Heart left ventricle (tissue), 16 donors: ENCODE data around the gene FJX1. TPM values are rescaled to one million over a fixed set of nuclear protein-coding genes. Genes with fewer than 3 reads are reported as not detected.

ENCODE experiments used
- ATAC-seq, 4 donors: fragments of 200-7000 bp; cut with Tn5 transposase; one replicate each; pipeline ENCODE4 v1.9.1; 2020 to 2022; ENCODE audit warnings: moderate library complexity in 4 of 4, mild to moderate bottlenecking in 3 of 4, moderate number of reproducible peaks in 1 of 4
- DNase-seq, 5 donors: peaks; one replicate each; pipeline ENCODE4 v3.0.0-alpha.2; 2020
- H3K27ac ChIP-seq, 12 donors: fragments of 200-600 bp; sonication (generic) in 4 of 12; one replicate each; pipeline versions ENCODE4 v1.5.0 to v1.8.0; 2016 to 2022; ENCODE audit warnings: mild to moderate bottlenecking in 2 of 12
- H3K27me3 ChIP-seq, 9 donors: fragments of 200-600 bp; sonication (generic) in 2 of 9; one replicate each; pipeline versions ENCODE4 v1.5.1 to v1.8.0; 2016 to 2022; ENCODE audit warnings: mild to moderate bottlenecking in 3 of 9
- H3K36me3 ChIP-seq, 9 donors: fragments of 200-600 bp; sonication (generic) in 2 of 9; one replicate each; pipeline versions ENCODE4 v1.5.0 to v1.8.0; 2018 to 2022; ENCODE audit warnings: mild to moderate bottlenecking in 2 of 9
- H3K4me1 ChIP-seq, 12 donors: fragments of 200-600 bp; sonication (generic) in 4 of 12; one replicate each; pipeline versions ENCODE4 v1.5.0 to v1.8.0; 2016 to 2022; ENCODE audit warnings: mild to moderate bottlenecking in 3 of 12
- H3K4me3 ChIP-seq, 12 donors: fragments of 200-600 bp; sonication (generic) in 4 of 12; one replicate each; pipeline versions ENCODE4 v1.5.0 to v1.8.0; 2017 to 2022; ENCODE audit warnings: mild to moderate bottlenecking in 9 of 12, moderate library complexity in 4 of 12
- H3K9me3 ChIP-seq, 12 donors: fragments of 200-600 bp; sonication (generic) in 4 of 12; one replicate each; pipeline versions ENCODE4 v1.5.0 to v1.8.0; 2016 to 2022; ENCODE audit warnings: mild to moderate bottlenecking in 1 of 12
- CTCF ChIP-seq, 12 donors: fragments of 200-600 bp; sonication (generic) in 4 of 12; IDR thresholded peaks; one replicate each; pipeline versions ENCODE4 v1.5.0 to v1.8.0; 2018 to 2022; ENCODE audit warnings: antibody characterized with exemption in 12 of 12, mild to moderate bottlenecking in 5 of 12
- POLR2A ChIP-seq, 2 donors: fragments of 450-650 bp; IDR thresholded peaks; one replicate each; pipeline ENCODE4 v1.6.1; 2017; ENCODE audit warnings: antibody characterized with exemption in 2 of 2, mild to moderate bottlenecking in 2 of 2, moderate library complexity in 2 of 2
- WGBS, 4 donors: extraction: QIAGEN DNeasy Blood & Tissue Kit in 2 of 4; methylation state at CpG; one replicate each; pipeline versions ENCODE4 v1.1.5 to v1.1.7; 2013 to 2018; 5-methylcytosine and 5-hydroxymethylcytosine counted together
- intact Hi-C, 10 donors: fragments of 100-400 bp; cut with DNase I; formaldehyde crosslinking; loops; one replicate each; pipeline versions ENCODE4 v1.11.1 to v1.14.2; 2022
- polyA plus RNA-seq, 2 donors: library from polyadenylated mRNA; stranded (reverse); fragments of 200-250 nt; gene quantifications; one replicate each; pipeline ENCODE4 v1.2.3, GENCODE V29; 2013
- total RNA-seq, 9 donors: library from RNA; depleted of rRNA in 2 of 9; stranded (reverse); fragments of >200 nt in 2 of 9; fragmentation: NEBNext Ultra II Directional in 3 of 9; extraction: Animal tissue kit (Norgen Biotek cat#: 25700) in 3 of 9; gene quantifications; one replicate each; pipeline versions ENCODE4 v1.1.0 to v1.2.4, GENCODE V29; 2016 to 2023
- donor health status: ischemic (EF 13 %, LVEDD 7.1; RV severe dilation, severe dysfunction).
- donor health status: healthy with polysubstance abuse.
- donor health status: DM: no; HTN: yes; CAD: no.
- donor health status: DM: no; HTN: no; CAD: no.
- donor health status: ischemic (EF 25% LVEDD 6.9; RV normal size, moderate dysfunction).
- donor health status: ischemic (EF 25% LVEDD 5.7; RV mildly dilated, moderate dysfunction).
- donor health status: healthy.
- donor health status: DM: yes; HTN: yes; CAD: no.
- donor health status: ischemic (EF 35%, LVEDD 5.7; RV mildly dilated, moderate dysfunction).
- donor health status: nonischemic (EF 11% LVEDD 7.7; RV severe dilation, severe dysfunction).
- donor health status: DM: yes; HTN: yes; CAD: no.
- donor health status: PGD.
- donor health status: ischemic (EF 29% LVEDD 5.4; RV normal size, mild dysfunction).
- donor health status: nonischemic (EF 23%, LVEDD 6.1; RV moderate dilation, normal function).

The FJX1 gene
- total and polyA plus RNA-seq, 11 donors, result 0.55 to 7.2 (median 2.3) TPM

GRCh38 chr11:35621620-35622019 is 3.4 kb downstream of the FJX1 start:
- H3K27ac ChIP-seq, result no peak overlapping the region
- TF ChIP-seq CTCF (IDR thresholded peaks at IDR 0.05) (no peak), POLR2A (IDR thresholded peaks at IDR 0.05) (no peak)
- intact Hi-C loops, result loop anchor here in 3 of 10 donors (5.0 kb wide), 1 partner anchor 41 kb away; the partner anchor contains the start of gene TRIM44 (in 3 of the 3)
- H3K36me3 ChIP-seq, result no peaks in the 10 kb centered on the region
- no peak for DNase-seq
- no peak overlapping the region for H3K4me3 ChIP-seq
- 71 to 78% (median 74%) methylated on average over 2 of the region's 2 CpGs for WGBS, 4 donors
- peaks cover 0 to 54% (median 0%) of the 10 kb centered on the region in 9 donors for H3K27me3 ChIP-seq
- H3K4me1 ChIP-seq, result peaks cover 3 to 55% (median 28%) of the 10 kb centered on the region in 12 donors
- H3K9me3 ChIP-seq, result no peaks in the 10 kb centered on the region
- ATAC-seq, result no peak

GRCh38 chr11:35622070-35622469 is 3.8 kb downstream of the FJX1 start:
- no peak for ATAC-seq
- intact Hi-C loops, result loop anchor here in 3 of 10 donors (5.0 kb wide), 1 partner anchor 40 kb away; the partner anchor contains the start of gene TRIM44 (in 3 of the 3)
- no peaks in the 10 kb centered on the region for H3K9me3 ChIP-seq
- no peak for DNase-seq
- no peak overlapping the region for H3K27ac ChIP-seq
- no peak overlapping the region for H3K4me3 ChIP-seq
- H3K36me3 ChIP-seq, result no peaks in the 10 kb centered on the region
- H3K4me1 ChIP-seq, result peaks cover 3 to 52% (median 28%) of the 10 kb centered on the region in 12 donors
- H3K27me3 ChIP-seq, result peaks cover 0 to 54% (median 0%) of the 10 kb centered on the region in 9 donors
- 20 to 40% (median 29%) methylated on average over 3 of the region's 3 CpGs for WGBS, 4 donors
- TF ChIP-seq POLR2A (IDR thresholded peaks at IDR 0.05) (no peak), CTCF (IDR thresholded peaks at IDR 0.05) (no peak)

- no peak for TF ChIP-seq POLR2A (IDR thresholded peaks at IDR 0.05)
- no peak for TF ChIP-seq CTCF (IDR thresholded peaks at IDR 0.05)
- H3K9me3 ChIP-seq, result no peaks in the 10 kb centered on the region
- peak overlapping the region in 1 of 12 donors; percentile 15 for H3K27ac ChIP-seq
- no peaks in the 10 kb centered on the region for H3K36me3 ChIP-seq
- H3K4me3 ChIP-seq, result peak overlapping the region in 1 of 12 donors; percentile 3
- DNase-seq, result peak in 1 of 5 donors; percentile 35
- WGBS, 4 donors, result 47 to 69% (median 59%) methylated on average over 8 of the region's 8 CpGs
- peak in 1 of 4 donors; percentile 53 for ATAC-seq
- intact Hi-C loops, result loop anchor here in 4 of 10 donors (2.0 to 5.0 kb wide), 2 partner anchors 39 kb away; partner anchors contain the start of gene TRIM44 (in 4 of the 4)
- peaks cover 0 to 41% (median 0%) of the 10 kb centered on the region in 9 donors for H3K27me3 ChIP-seq
- peaks cover 3 to 42% (median 21%) of the 10 kb centered on the region in 12 donors for H3K4me1 ChIP-seq
These were observed 5.4 kb downstream of the FJX1 start for GRCh38 chr11:35623621-35624168.

GRCh38 chr11:35624316-35624715 is 6.1 kb downstream of the FJX1 start:
- WGBS, 4 donors, result 77 to 84% (median 79%) methylated on average over 2 of the region's 2 CpGs
- Histone ChIP-seq H3K4me1 (peaks cover under 1 to 37% (median 15%) of the 10 kb centered on the region in 12 donors), H3K4me3 (no peak overlapping the region), H3K36me3 (no peaks in the 10 kb centered on the region), H3K27ac (no peak overlapping the region), H3K9me3 (no peaks in the 10 kb centered on the region), H3K27me3 (peaks cover 0 to 35% (median 0%) of the 10 kb centered on the region in 9 donors)
- ATAC-seq (no peak), DNase-seq (no peak)
- intact Hi-C loops, result loop anchor here in 4 of 10 donors (2.0 to 5.0 kb wide), 2 partner anchors 38 kb away; partner anchors contain the start of gene TRIM44 (in 4 of the 4)
- TF ChIP-seq CTCF (IDR thresholded peaks at IDR 0.05) (no peak), POLR2A (IDR thresholded peaks at IDR 0.05) (no peak)
